GM11168 (cell line): ENCODE measurements around the gene ENDOG.
"Not testable (repeated sequence)": the region's sequence is repeated elsewhere in the genome, so short reads cannot be mapped to it uniquely, and the experiment has no call there.

Source experiments
- in situ Hi-C: fragments of 300-500 bp; cut with MboI; formaldehyde crosslinking; loops from one replicate; pipeline ENCODE4 v1.12.0; 2022; ENCODE audit warnings: low sequenced_read_pairs; ENCODE audit not compliant: unreplicated experiment

ENDOG gene

DNA sequence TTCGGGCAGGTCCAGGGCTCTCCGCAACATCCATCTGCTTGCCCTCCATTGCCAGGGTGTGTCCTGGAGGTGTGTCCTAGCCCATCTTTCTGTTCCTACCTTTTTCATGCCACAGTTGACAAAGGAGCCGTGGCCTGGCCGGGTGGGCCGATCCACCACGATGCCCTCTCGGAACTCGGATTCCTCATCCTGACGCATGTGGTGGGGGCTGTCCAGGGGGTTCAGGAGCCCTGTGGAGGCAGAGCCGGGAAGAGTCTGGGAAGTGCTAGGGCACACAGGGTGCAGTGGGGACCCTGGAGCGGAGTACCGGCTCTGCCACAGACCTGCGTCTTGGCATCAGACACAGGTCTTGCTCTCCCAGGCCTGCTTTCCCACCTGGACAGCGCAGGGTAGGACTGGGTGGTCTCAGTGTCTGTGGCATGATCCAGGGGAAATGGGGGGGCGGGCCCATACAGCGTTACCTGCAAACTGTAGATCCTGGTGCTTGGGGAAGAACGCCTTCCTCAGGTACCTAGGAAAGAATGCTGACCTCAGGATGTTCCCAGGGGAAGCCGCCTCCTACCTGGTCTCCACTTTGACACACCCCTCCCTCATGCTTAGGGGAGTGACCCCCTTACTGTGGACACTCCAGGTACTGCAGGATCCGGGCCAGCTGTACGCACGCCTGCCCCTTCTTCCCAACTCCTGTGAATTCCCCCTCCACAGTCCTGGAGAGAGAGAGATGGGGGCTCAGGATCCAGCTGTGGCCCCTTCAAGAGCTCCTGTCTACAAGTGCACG, 7.8 kb downstream of the ENDOG start:
- in situ Hi-C loops, result no loop called here

DNA sequence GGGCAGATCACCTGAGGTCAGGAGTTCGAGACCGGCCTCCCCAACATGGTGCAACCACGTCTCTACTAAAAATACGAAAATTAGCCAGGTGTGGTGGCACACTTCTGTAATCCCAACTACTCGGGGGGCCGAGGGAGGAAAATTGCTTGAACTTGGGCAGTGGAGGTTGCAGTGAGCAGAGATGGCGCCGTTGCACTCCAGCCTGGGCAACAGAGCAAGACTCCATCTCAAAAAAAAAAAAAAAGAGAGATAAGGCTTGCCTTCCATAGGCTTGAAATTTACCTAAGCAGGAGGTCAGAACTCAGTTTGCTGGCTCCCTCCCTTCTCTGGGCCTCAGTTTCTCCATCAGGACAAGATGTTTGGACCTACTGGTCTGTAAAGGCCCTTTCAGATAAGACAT, 10.0 kb downstream of the ENDOG start:
- in situ Hi-C loops, result no loop called here

DNA sequence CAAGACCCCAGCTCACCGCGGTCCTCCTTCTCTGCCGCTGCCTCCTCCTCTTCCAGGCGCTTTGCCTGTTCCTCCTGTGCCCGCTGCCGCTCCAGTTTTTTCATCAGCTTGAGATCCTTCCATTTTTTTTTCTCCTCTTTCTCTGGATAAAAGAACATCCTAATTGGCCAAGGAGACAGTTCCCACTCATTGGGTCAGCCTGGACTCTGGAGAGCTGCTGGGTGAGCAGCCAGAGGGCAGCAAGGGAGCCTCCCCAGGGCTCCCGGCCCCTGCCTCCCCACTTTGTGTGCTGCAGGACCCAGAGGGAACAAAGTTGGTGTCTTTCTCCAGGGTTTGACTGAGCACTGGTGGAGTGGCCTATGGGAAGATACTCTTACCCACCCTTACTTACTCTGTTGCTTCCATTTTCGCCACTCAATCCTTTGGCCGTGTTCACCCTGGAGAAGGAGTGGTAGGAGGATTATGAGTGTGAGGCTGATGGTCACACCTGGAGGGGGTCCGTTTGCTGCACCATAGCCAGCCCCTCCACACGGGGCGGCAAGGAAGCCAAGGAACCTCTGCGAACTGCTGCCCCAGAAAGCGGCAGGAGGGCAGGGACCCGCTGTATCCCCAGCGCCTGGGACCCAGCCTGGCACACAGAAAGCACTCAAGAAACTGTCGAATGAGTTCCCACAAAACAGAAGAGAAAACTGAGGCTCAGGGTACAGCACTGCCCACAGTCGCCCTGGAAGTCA, 10.6 kb downstream of the ENDOG start:
- in situ Hi-C loops, result no loop called here

DNA sequence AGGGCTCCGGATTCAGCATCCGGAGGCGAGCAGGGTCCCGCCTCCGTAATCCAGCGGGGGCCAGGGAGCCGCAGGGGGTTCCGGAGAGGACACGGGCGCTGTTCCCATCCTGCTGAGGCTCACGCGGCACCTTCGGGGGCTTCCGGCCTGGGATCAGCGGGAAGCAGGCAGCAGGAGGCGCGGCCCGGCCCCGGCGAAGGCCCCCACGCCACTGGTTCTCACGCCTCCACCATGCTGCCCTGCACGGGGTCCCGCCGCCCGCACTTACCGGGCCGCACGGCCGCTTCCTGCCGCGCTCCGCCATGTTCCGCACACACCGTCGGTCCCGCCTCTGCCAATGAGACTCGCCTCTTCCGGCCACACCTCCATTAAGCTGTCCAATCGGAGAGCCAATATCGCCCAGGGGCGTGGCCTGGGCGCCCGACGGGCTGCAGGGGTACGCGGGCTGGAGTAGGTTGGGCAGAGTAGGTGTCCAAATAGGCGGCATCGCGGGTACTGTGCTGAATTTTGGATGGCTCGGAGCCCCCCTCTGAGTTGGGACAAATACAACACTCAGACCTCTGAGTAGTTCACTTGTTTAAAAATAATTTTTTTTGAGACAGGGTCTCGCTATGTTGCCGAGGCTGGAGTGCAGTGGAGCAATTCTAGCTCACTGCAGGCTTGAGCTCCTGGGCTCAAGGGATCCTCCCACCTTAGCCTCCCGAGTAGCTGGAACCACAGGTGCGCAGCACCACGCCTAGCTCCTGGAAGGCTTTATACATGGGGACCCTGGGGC, 11.4 kb downstream of the ENDOG start, which contains the start of gene SPOUT1:
SPOUT1 (minus strand) TSS at position 318 of the 775 bp plus-strand sequence; CDS start at position 304, 14 bp downstream.
- in situ Hi-C loops, result no loop called here

DNA sequence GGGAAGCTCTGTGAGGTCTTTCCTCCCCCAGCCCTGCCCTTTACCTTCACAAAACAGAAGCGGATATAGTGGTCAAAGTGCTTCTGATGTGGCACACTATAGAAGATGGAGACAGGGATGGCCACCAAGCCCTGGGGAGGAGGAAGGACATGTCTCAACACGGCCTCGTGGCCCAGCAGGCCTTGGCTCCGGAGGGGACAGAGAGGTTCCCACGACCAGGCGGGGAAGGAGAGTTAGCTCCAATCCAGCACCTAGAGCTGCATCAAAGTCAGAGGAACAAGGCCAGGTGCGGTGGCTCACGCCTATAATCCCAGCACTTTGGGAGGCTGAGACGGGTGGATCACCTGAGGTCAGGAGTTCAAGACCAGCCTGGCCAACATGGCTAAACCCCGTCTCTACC, 15.4 kb downstream of the ENDOG start:
- in situ Hi-C loops, result no loop called here

DNA sequence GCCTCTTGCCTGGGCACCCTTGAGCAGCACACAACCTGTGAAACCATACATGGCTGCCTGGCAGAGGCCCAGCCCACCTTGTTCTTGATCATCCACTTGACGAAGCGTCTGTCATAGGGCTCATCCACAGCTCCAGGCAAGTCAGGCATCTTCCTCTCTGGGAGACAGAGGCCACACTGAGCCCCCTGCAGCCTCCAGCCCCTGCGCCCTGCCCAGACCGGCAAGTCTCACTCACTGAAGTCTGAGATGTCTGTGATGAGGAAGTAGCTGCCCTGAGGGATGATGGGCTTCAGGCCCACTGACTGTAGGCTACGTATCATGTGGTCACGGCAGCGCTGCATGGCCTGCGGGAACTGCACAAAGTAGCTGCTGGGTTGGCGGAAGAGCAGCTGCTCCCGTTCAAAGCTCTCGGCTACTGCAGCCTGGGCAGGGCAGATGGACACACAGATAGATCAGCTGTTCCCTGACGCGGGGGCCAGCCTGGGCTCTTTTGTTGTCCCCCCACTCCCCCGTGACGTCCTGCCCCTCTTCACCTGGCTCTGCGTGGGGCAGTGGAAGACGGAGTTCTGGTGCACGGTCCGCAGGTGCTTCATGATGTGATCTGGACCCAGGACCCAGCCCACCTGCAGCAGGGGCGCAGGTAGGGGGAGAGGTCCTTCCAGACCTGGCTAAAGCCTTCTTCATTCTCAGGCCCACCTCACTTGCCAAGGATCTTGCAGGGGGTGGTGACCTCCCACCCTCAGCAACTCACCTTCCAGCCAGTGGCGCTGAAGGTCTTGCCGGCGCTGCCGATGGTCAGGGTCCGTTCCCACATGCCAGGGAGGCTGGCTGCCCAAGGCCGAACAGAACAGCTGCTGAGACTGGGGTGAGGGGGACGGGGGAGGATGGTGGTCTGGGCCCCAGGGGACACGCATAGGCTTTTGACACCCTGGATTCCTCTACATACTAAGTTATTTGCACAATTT, 17.2 kb downstream of the ENDOG start:
- in situ Hi-C loops, result no loop called here

DNA sequence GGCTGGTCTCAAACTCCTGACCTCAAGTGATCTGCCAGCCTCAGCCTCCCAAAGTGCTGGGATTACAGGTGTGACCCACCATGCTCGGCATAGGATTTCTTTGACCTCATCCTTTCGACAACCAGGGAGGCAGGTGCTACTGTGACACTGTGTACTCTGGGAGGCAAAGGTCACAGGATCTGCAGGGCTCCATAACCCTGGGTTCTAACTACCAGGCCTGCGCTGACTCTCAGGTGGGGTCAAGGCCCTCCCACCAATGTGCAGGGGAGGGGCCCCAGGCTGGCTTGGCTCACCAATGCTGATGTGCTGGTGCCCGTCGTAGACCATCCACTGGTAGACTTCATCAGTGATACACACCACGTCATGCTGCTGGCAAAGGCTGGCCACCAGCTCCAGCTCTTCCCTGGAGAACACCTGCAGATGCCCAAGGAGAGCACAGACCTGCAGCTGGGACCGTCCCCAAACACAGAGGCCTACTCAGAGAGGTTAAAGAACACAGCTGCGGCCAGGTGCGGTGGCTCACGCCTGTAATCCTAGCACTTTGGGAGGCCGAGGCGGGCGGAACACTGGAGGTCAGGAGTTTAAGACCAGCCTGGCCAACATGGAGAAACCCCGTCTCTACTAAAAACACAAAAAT, 18.3 kb downstream of the ENDOG start:
- in situ Hi-C loops, result no loop called here

DNA sequence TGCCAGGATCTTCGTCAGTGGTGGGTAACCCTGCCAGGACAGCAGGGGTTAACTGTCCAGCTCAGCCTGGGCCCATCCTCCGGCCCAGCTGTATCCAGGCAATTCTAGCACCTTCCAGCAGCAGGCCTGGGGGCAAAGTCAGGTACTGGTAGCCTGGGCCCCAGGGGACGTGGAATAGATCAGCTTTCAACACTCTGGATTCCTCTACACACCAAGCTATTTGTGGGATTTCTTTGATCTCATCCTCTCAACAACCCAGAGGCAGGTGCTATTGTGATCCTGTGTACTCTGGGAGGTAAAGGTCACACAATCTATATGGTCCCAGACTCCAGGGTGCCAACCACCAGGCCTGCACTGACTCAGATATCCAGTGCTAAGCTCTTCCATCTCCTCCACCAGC, 20.0 kb downstream of the ENDOG start:
- in situ Hi-C loops, result no loop called here

DNA sequence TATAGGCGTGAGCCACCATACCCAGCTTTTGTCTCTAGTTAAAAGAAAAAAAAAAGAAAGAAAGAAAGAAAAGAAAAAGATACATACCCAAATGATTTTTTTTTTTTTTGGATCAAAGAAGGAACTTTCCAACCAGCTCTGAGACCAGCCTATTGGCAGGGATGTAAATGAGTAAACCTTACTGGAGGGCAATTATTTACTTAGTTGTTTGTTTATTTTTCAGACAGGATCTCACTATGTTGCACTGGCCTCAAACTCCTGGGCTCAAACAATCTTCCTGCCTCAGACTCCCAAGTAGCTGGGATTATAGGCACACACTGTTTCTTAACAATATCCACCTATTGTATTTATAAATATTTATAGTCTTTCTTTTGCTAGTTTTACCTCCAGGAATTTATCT, 22.2 kb downstream of the ENDOG start:
- in situ Hi-C loops, result no loop called here

DNA sequence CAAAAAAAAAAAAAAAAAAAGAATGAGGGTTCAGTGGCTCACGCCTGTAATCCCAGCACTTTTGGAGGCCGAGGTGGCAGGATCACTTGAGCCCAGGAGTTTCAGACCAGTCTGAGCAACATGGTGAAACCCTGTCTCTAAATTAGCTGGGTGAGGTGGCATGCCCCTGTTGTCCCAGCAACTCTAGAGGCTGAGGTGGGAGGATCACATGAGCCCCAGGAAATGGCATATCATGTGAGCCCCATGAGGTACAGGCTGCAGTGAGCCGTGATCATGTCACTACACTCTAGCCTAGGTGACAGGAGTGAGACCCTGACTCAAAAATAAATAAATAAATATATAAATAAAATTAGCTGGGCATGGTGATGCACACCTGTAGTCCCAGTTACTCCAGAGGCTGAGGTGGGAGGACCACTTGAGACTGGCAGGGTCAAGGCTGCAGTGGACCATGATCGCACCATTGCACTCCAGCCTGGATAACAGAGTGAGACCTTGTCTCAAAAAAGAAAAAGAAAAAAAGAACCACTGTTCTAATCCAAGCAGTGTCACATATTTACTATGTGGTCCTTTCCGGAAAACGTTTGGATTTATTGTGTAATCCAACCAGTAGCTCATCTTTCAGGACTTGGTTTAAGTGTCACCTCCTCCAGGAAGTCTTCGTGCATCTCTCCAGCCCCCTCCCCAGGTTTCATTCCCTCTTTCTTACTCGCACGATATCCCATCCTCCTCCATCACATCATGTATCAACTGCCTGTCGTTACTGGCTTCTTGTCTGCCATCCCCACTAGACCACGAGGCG, 23.6 kb downstream of the ENDOG start:
- in situ Hi-C loops, result no loop called here

DNA sequence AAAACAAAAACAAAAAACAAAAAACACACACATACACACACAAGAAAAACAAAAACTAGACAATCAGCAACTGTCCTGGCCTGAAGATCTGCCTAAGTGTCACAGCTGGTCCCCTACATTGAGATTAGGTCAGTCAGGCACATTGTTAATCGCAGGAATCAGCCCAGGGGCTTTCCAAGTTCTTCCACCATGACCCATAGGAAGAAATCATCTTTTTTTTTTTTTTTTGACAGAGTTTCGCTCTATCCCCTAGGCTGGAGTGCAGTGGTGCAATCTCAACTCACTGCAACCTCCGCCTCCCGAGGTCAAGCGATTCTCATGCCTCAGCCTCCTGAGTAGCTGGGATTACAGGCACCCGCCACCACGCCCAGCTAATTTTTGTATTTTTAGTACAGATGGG, 24.9 kb downstream of the ENDOG start:
- in situ Hi-C loops, result not testable (repeated sequence)

DNA sequence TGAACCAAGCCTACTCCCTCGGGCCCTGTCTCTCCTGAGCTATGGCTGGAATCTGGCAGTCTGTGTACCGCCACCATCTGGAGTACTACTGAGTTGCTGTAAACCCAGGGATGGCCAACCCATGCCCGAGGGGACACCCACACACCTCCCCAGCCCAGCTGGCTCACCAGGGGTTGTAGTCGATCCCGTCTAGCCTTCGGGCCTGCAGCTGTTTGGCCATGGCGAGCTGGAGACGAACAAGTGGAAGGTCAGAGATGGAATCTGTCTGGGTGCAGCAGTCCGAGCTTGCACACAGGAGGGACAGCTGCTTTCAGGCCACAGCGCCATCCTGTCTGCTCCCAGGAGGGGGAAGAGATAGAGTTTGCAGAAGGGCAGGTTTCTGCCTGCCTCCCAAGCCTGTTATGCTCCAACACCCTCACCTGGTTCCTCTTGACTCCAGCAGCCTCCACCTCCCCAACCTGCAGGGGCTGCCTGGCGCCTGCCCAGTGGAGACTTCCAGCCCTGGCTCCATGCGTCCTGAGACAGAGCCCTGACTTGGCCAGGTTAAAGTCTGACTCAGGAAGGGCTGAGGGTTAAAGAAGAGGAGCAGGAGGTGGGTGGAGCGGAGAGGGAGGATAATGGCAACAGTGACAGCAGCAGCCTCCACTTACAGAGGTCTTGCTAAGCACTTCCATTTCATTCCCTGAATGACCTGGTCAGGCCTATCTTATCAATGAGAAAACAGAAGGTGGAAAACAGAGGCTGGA, 27.1 kb downstream of the ENDOG start:
- in situ Hi-C loops, result no loop called here

DNA sequence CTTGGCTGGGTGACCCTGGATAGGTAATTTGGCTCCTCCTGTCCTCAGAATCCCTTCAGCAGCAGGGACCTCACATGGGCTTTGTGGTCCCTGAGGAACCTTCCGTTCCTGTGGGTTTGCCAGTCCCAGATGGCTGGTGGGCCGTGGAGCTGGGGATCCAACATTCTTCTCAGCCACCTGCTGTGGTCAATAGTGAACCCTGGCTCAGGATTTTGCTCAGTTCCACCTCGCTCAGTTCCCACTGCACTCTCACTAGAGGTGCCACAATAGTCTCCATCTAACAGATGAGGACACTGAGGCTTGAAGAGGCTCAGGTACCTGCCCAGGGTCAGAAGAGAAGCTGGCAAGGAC, 28.4 kb downstream of the ENDOG start:
- in situ Hi-C loops, result no loop called here

DNA sequence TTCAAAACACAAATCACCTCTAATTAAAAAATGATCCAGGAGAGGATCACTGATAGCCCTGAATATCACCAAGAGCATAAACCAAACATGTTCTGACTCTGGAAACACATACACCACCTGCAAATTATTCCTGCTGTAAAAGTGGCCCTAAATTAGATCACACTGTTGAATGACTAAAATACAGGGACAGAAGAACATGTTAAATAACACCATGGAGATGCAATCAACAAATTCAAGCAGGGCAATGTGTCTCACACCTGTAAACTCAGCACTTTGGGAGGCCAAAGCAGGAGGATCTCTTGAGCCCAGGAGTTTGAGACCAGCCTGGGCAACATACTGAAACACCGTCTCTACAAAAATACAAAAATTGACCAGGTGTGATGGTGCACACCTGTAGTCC, 29.5 kb downstream of the ENDOG start:
- in situ Hi-C loops, result no loop called here

DNA sequence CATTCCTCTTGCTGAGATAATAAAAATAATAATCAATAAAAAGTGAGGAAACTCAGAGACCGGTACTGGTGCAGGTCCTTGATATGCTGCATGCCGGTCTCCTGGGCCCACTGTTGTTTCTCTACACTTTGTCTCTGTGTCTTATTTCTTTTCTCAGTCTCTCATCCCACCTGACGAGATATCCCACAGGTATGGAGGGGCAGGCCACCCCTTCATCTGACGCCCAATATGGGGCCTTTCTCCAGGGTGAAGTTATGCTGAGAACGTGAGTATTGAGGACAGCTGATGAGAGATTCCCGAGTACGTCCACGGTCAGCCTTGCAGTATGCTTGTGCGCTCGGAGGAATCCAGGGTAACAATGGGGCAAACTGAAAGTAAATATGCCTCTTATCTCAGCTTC, 32.7 kb downstream of the ENDOG start:
- in situ Hi-C loops, result not testable (repeated sequence)

DNA sequence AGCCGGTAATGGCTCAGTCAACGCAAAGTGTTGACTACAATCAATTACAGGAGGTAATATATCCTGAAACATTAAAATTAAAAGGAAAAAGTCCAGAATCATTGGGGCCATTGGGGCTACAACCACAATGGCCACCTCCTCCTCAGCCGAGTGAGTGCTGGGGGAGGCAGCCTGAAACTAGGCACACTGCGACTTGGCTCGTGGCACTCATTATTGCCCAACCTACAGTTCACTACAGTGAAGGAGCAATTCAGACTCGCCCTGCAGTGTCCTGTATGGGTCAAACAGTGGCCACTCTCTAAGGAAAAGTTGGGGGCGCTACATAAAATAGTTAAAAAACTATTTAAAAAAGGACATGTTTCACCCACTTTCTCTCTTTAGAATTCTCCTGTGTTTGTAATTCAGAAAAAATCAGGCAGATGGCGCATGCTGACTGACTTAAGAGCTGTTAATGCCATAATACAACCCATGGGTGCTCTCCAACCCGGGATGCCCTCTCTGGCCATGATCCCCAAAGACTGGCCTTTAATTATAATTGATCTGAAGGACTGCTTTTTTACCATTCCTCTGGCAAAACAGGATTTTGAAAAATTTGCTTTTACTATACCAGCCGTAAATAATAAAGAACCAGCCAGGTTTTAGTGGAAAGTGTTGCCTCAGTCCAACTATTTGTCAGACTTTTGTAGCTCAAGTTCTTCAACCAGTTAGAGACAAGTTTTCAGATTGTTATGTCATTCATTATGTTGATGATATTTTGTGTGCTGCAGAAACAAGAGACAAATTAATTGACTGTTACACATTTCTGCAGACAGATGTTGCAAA, 33.7 kb downstream of the ENDOG start:
- in situ Hi-C loops, result not testable (repeated sequence)

DNA sequence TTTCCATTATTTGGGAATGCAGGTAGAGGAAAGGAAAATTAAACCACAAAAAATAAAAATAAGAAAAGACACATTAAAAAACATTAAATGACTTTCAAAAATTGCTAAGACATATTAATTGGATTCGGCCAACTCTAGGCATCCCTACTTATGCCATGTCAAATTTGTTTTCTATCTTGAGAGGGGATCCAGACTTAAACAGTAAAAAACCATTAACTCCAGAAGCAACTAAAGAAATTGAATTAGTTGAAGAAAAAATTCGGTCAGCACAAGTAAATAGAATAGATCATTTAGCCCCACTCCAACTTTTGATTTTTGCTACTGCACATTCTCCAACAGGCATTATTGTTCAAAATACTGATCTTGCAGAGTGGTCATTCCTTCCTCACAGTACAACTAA, 34.3 kb downstream of the ENDOG start:
- in situ Hi-C loops, result not testable (repeated sequence)
